Erythroblast (primary cell): ENCODE data around the gene UCN3.

Experiments
- GATA1 ChIP-seq: IDR thresholded peaks from 2 replicates; pipeline ENCODE4 v1.6.1; 2011; ENCODE audit warnings: low read depth, mild to moderate bottlenecking, control low read depth, low read length, moderate library complexity
- POLR2A ChIP-seq: IDR thresholded peaks from 2 replicates; pipeline ENCODE4 v1.6.1; 2011; ENCODE audit warnings: mild to moderate bottlenecking, low read length

DNA sequence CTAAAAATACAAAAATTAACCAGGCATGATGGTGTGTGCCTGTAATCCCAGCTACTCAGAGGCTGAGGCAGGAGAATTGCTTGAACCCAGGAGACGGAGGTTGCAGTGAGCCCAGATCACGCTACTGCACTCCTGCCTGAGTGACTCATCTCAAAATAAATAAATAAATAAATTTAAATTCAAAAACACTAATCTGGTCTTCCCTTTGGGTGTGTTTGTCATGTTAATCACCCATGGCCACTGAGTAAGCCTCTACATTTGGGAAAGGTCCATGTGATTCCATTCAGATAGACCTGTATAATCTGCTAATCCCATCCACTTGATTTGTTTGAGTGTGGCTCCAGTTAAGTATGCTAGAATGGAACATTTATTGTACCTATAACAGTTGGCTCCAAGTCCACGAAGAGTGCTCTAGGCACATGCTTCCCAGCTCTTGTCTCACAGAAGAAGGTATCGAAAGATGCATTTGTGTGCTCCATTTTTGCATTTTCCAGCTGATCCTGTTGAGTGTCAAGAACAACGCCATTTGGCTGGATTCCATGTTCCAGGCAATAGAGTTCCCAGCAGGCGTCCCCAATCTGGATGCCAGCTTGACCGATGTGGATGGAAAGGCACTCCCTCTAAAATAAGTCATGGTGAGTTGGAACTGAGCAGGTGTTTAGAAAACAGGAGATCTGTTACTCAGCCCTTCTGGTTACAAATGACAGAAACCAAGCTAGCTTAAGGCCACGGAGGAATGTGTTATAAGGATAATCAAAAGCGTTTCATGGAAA, 35.9 kb downstream of the UCN3 start:
- TF ChIP-seq POLR2A (no peak), GATA1 (no peak)
